HepG2 (cell line): Measurements from ENCODE around the gene WNT5B. TPM values are rescaled to one million over a fixed set of nuclear protein-coding genes. Genes with fewer than 3 reads are reported as not detected.

Experiments used
- ATAC-seq: fragments of 200-7000 bp; cut with Tn5 transposase; 3 replicates; pipeline ENCODE4 v1.9.1; 2020; ENCODE audit warnings: mild to moderate bottlenecking, moderate library complexity
- BruUV-seq: library from RNA; stranded (reverse); fragments of 400-500 nt; replicated peaks from 2 replicates; lab custom pipeline; 2021; lab: Mats Ljungman, UMichigan
- CTCF ChIA-PET: fragments of 300-600 bp; formaldehyde crosslinking; extraction: SDS; loops from one replicate; lab custom pipeline; 2021; ENCODE audit warnings: low total read pairs, inconsistent platforms, low intra/inter-chr PET ratio; lab: Yijun Ruan, JAX
- POLR2A ChIA-PET: fragments of 350-600 bp; sonication (Branson Sonifier 250); formaldehyde crosslinking; loops from one replicate; lab custom pipeline; 2020; ENCODE audit warnings: antibody characterized with exemption, inconsistent platforms; lab: Yijun Ruan, JAX
- DNase-seq: peaks from one replicate; pipeline ENCODE4 v3.0.0-alpha.2; 2015; ENCODE audit warnings: low spot score
- FAIRE-seq: peaks from 3 replicates; lab custom pipeline; 2011; peaks lifted over from hg19 to GRCh38; lab: Jason Lieb, UNC
- H2AFZ ChIP-seq: one replicate; pipeline ENCODE4 v1.6.1; 2011; ENCODE audit warnings: low read length, inconsistent platforms
- H3K27ac ChIP-seq: fragments of 300-600 bp; 3 replicates; pipeline ENCODE4 v1.8.0; 2011; ENCODE audit warnings: mixed run types, mild to moderate bottlenecking, mixed read lengths, low read length, inconsistent platforms; ENCODE audit not compliant: insufficient read depth; ENCODE audit errors: extremely low read length
- H3K27me3 ChIP-seq, 2 experiments: fragments of 200-600 bp in 1 of 2; 2 replicates in 1 of 2; 3 replicates in 1 of 2; pipeline versions ENCODE4 v1.6.0 to v1.8.0; 2011; ENCODE audit warnings: low read length in 2 of 2, mild to moderate bottlenecking in 2 of 2, moderate library complexity in 2 of 2, inconsistent platforms in 1 of 2; ENCODE audit not compliant: insufficient read depth in 2 of 2, control insufficient read depth in 1 of 2
- H3K36me3 ChIP-seq, 2 experiments: fragments of 200-600 bp in 1 of 2; replicated peaks in 1 of 2; 2 replicates in 1 of 2; 3 replicates in 1 of 2; pipeline versions ENCODE4 v1.5.1 to v1.8.0; 2011; ENCODE audit warnings: low read length in 2 of 2, inconsistent platforms in 1 of 2; ENCODE audit not compliant: insufficient read depth in 2 of 2, control insufficient read depth in 1 of 2
- H3K4me1 ChIP-seq: 2 replicates; pipeline ENCODE4 v1.5.1; 2012; ENCODE audit warnings: low read length, inconsistent platforms; ENCODE audit not compliant: insufficient read depth
- H3K4me2 ChIP-seq: 2 replicates; pipeline ENCODE4 v1.6.0; 2011; ENCODE audit warnings: low read depth, low read length, inconsistent platforms
- H3K4me3 ChIP-seq, 3 experiments: fragments of 200-600 bp in 1 of 3; sonication (generic), shearing (Covaris generic) in 1 of 3; replicated peaks in 1 of 3; 2 replicates each; pipeline ENCODE4 v1.5.1; 2011 to 2016; ENCODE audit warnings: low read length in 3 of 3, inconsistent platforms in 2 of 3, low read depth in 2 of 3, mild to moderate bottlenecking in 2 of 3, control low read depth in 1 of 3, mixed read lengths in 1 of 3; ENCODE audit not compliant: insufficient read depth in 1 of 3
- H3K79me2 ChIP-seq: one replicate; pipeline ENCODE4 v1.6.1; 2011; ENCODE audit warnings: low read length, inconsistent platforms; ENCODE audit not compliant: insufficient read depth
- H3K9ac ChIP-seq: 2 replicates; pipeline ENCODE4 v1.6.0; 2011; ENCODE audit warnings: mild to moderate bottlenecking, low read depth, low read length, inconsistent platforms; ENCODE audit not compliant: insufficient read depth
- H3K9me3 ChIP-seq: 2 replicates; pipeline ENCODE4 v1.5.1; 2012; ENCODE audit warnings: mild to moderate bottlenecking, low read length
- H4K20me1 ChIP-seq: 2 replicates; pipeline ENCODE4 v1.6.0; 2011; ENCODE audit warnings: inconsistent platforms, mild to moderate bottlenecking, low read length, moderate library complexity; ENCODE audit not compliant: insufficient read depth
- ATF7 ChIP-seq, 2 experiments: fragments of 450-650 bp in 1 of 2; sonication (generic) in 1 of 2; formaldehyde crosslinking in 1 of 2; IDR thresholded peaks; 2 replicates each; pipeline versions ENCODE4 v1.4.0 to v1.6.1; 2016 to 2020; ENCODE audit warnings: antibody characterized with exemption in 1 of 2, mild to moderate bottlenecking in 1 of 2, missing genetic modification reagents in 1 of 2
- HHEX ChIP-seq: IDR thresholded peaks from 2 replicates; pipeline ENCODE4 v1.6.1; 2016; ENCODE audit warnings: control low read depth
- RFXANK ChIP-seq: IDR thresholded peaks from 2 replicates; pipeline ENCODE4 v1.6.1; 2016
- SMAD1 ChIP-seq: sonication (generic); formaldehyde crosslinking; IDR thresholded peaks from 2 replicates; pipeline ENCODE4 v1.4.0; 2020; ENCODE audit warnings: missing genetic modification reagents, low read depth, mild to moderate bottlenecking, borderline replicate concordance
- ZNF274 ChIP-seq: sonication (generic); formaldehyde crosslinking; IDR thresholded peaks from 2 replicates; pipeline ENCODE4 v1.5.1; 2020; ENCODE audit warnings: mild to moderate bottlenecking, missing genetic modification reagents
- ZNF563 ChIP-seq: sonication (generic); formaldehyde crosslinking; IDR thresholded peaks from 2 replicates; pipeline ENCODE4 v1.8.0; 2022; ENCODE audit warnings: mild to moderate bottlenecking, moderate library complexity, missing genetic modification reagents
- WGBS: methylation state at CpG from one replicate; pipeline ENCODE4 v1.1.6; 2017; ENCODE audit warnings: low lambda C conversion rate; 5-methylcytosine and 5-hydroxymethylcytosine counted together
- in situ Hi-C: cut with HindIII; loops from 2 replicates; pipeline ENCODE4 v1.10.0; 2017; ENCODE audit warnings: low pct_unique_long_range_greater_than_20kb; ENCODE audit not compliant: extremely low pct_ligation_motif_present
- intact Hi-C: fragments of 100-400 bp; cut with micrococcal nuclease; formaldehyde crosslinking; loops from one replicate; pipeline ENCODE4 v1.10.0; 2022; ENCODE audit not compliant: unreplicated experiment
- polyA plus RNA-seq, 8 experiments: library from polyadenylated mRNA; depleted of rRNA in 3 of 8; stranded (reverse) in 7 of 8; unstranded in 1 of 8; fragments of >200 nt; fragmentation: Illumina TruSeq in 4 of 8; extraction: Trizol in 4 of 8; gene quantifications; 2 replicates each; pipeline versions ENCODE4 v1.2.1 to v1.2.3, GENCODE V29; 2011 to 2016; ENCODE audit warnings: low read depth in 4 of 8, missing spikeins in 1 of 8, mixed read lengths in 1 of 8; ENCODE audit not compliant: insufficient read depth in 1 of 8
- total RNA-seq, 5 experiments: library from RNA; depleted of rRNA; stranded (reverse); fragments of >200 nt; fragmentation: Illumina TruSeq; extraction: Trizol; gene quantifications; 2 replicates each; pipeline ENCODE4 v1.2.3, GENCODE V29; 2016; ENCODE audit warnings: low read depth in 1 of 5
- TF ChIP-seq, protein P1 (sequence below): sonication (generic); formaldehyde crosslinking; IDR thresholded peaks from 2 replicates; pipeline ENCODE4 v1.4.0; 2020; ENCODE audit warnings: missing genetic modification reagents
- TF ChIP-seq, protein P2 (sequence below): sonication (generic); formaldehyde crosslinking; IDR thresholded peaks from 2 replicates; pipeline ENCODE4 v1.4.0; 2020; ENCODE audit warnings: missing genetic modification reagents
- TF ChIP-seq, protein P3 (sequence below): sonication (generic); formaldehyde crosslinking; IDR thresholded peaks from 2 replicates; pipeline ENCODE4 v1.8.1; 2022; ENCODE audit warnings: mild to moderate bottlenecking, missing genetic modification reagents
- TF ChIP-seq, protein P4 (sequence below): sonication (generic); formaldehyde crosslinking; IDR thresholded peaks from 2 replicates; pipeline ENCODE4 v1.4.0; 2020; ENCODE audit warnings: missing genetic modification reagents

WNT5B gene
- total and polyA plus RNA-seq, 2 of the 13 experiments (the other 11 are each of a cell fraction or from before 2014, with no cell fraction given) = 0.04 TPM; not detected in 1

- H3K27ac ChIP-seq = no peak overlapping the region
- H3K9ac ChIP-seq = no peak overlapping the region
- in situ Hi-C loops (loop anchor here (5.0 kb wide), 1 partner anchor 141 kb away; no protein-coding TSS in a partner anchor), intact Hi-C loops (loop anchor here (5.0 kb wide), 2 partner anchors 41 to 291 kb away; partner anchors contain the start of gene ADIPOR2)
- no peak for FAIRE-seq
- no peaks in the 10 kb centered on the region for H3K36me3 ChIP-seq
- H3K4me2 ChIP-seq = no peak overlapping the region
- 32% methylated on average over 6 of the region's 6 CpGs for WGBS
- peaks cover 46% of the 10 kb centered on the region for H3K4me1 ChIP-seq
- CTCF ChIA-PET = interaction anchor here (3.3 kb wide), 1 partner anchor 139 kb away, joined by 47 read pairs; no protein-coding TSS in a partner anchor
- no peaks in the 10 kb centered on the region for H4K20me1 ChIP-seq
- H3K79me2 ChIP-seq = no peaks in the 10 kb centered on the region
- peaks cover 0 to 41% of the 10 kb centered on the region in 2 experiments; a peak in 3 of 5 replicates for H3K27me3 ChIP-seq
- H2AFZ ChIP-seq = no peak overlapping the region
- DNase-seq = no peak
- no peak overlapping the region for H3K4me3 ChIP-seq
- POLR2A ChIA-PET = no interaction called here
- ATAC-seq = no peak
- BruUV-seq = no TSS peak
- no peak for TF ChIP-seq ZNF563 (CRISPR knock-in tag)
- TF ChIP-seq SMAD1 (CRISPR knock-in tag) = no peak
- TF ChIP-seq, protein P1, sequence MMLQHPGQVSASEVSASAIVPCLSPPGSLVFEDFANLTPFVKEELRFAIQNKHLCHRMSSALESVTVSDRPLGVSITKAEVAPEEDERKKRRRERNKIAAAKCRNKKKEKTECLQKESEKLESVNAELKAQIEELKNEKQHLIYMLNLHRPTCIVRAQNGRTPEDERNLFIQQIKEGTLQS (CRISPR knock-in tag) = no peak
- TF ChIP-seq, protein P2, sequence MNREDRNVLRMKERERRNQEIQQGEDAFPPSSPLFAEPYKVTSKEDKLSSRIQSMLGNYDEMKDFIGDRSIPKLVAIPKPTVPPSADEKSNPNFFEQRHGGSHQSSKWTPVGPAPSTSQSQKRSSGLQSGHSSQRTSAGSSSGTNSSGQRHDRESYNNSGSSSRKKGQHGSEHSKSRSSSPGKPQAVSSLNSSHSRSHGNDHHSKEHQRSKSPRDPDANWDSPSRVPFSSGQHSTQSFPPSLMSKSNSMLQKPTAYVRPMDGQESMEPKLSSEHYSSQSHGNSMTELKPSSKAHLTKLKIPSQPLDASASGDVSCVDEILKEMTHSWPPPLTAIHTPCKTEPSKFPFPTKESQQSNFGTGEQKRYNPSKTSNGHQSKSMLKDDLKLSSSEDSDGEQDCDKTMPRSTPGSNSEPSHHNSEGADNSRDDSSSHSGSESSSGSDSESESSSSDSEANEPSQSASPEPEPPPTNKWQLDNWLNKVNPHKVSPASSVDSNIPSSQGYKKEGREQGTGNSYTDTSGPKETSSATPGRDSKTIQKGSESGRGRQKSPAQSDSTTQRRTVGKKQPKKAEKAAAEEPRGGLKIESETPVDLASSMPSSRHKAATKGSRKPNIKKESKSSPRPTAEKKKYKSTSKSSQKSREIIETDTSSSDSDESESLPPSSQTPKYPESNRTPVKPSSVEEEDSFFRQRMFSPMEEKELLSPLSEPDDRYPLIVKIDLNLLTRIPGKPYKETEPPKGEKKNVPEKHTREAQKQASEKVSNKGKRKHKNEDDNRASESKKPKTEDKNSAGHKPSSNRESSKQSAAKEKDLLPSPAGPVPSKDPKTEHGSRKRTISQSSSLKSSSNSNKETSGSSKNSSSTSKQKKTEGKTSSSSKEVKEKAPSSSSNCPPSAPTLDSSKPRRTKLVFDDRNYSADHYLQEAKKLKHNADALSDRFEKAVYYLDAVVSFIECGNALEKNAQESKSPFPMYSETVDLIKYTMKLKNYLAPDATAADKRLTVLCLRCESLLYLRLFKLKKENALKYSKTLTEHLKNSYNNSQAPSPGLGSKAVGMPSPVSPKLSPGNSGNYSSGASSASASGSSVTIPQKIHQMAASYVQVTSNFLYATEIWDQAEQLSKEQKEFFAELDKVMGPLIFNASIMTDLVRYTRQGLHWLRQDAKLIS (CRISPR knock-in tag) = no peak
- TF ChIP-seq RFXANK (CRISPR knock-in tag) = no peak
- TF ChIP-seq, protein P3, sequence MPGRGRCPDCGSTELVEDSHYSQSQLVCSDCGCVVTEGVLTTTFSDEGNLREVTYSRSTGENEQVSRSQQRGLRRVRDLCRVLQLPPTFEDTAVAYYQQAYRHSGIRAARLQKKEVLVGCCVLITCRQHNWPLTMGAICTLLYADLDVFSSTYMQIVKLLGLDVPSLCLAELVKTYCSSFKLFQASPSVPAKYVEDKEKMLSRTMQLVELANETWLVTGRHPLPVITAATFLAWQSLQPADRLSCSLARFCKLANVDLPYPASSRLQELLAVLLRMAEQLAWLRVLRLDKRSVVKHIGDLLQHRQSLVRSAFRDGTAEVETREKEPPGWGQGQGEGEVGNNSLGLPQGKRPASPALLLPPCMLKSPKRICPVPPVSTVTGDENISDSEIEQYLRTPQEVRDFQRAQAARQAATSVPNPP (CRISPR knock-in tag) = no peak
- TF ChIP-seq HHEX (CRISPR knock-in tag) = no peak
- TF ChIP-seq, protein P4, sequence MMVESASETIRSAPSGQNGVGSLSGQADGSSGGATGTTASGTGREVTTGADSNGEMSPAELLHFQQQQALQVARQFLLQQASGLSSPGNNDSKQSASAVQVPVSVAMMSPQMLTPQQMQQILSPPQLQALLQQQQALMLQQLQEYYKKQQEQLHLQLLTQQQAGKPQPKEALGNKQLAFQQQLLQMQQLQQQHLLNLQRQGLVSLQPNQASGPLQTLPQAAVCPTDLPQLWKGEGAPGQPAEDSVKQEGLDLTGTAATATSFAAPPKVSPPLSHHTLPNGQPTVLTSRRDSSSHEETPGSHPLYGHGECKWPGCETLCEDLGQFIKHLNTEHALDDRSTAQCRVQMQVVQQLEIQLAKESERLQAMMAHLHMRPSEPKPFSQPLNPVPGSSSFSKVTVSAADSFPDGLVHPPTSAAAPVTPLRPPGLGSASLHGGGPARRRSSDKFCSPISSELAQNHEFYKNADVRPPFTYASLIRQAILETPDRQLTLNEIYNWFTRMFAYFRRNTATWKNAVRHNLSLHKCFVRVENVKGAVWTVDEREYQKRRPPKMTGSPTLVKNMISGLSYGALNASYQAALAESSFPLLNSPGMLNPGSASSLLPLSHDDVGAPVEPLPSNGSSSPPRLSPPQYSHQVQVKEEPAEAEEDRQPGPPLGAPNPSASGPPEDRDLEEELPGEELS (CRISPR knock-in tag) = no peak
- no peak for TF ChIP-seq ATF7 (IDR thresholded peaks at IDR 0.05)
- no peak for TF ChIP-seq ATF7 (CRISPR knock-in tag; IDR thresholded peaks at IDR 0.05)
- no peak for TF ChIP-seq ZNF274
- no peaks in the 10 kb centered on the region for H3K9me3 ChIP-seq
Measured at GRCh38 chr12:1650978-1651361, 21.9 kb downstream of the WNT5B start.
